Measurements from ENCODE around the gene NTSR1.

NTSR1 gene

DNA sequence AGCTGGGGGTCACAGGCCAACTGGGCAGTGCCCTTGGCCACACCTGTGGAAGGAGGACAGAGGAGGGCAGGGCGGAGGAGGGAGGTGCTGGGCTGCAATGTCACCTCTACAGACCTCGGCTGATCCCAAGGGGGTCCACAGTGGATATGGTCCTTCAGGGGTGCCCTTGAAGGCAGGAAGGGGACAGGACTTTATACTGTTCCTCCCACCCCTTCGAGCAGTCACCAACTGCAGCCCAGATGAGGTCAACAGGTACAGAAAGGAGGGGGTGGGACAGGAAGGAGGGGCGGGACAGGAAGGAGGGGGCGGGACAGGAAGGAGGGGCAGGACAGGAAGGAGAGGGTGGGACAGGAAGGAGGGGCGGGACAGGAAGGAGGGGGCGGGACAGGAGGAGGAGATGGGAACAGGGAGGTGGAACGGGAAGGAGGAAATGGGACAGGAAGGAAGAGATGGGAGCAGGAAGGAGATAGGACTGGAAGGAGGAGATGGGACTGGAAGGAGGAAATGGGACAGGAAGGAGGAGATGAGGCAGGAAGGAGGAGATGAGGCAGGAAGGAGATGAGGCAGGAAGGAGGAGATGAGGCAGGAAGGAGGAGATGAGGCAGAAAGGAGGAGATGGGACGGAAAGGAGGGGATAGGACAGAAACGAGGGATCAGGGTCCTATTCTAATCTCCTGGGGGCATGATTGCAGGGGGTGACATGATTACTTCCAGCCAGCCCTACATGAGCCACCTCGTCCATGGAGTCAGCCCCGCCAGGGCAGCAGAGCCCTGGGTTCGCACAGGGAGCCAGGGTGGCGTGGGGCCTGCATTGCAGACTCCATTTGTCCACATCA lies 68.3 kb downstream of the NTSR1 start:
- TF ChIP-seq, protein P1, sequence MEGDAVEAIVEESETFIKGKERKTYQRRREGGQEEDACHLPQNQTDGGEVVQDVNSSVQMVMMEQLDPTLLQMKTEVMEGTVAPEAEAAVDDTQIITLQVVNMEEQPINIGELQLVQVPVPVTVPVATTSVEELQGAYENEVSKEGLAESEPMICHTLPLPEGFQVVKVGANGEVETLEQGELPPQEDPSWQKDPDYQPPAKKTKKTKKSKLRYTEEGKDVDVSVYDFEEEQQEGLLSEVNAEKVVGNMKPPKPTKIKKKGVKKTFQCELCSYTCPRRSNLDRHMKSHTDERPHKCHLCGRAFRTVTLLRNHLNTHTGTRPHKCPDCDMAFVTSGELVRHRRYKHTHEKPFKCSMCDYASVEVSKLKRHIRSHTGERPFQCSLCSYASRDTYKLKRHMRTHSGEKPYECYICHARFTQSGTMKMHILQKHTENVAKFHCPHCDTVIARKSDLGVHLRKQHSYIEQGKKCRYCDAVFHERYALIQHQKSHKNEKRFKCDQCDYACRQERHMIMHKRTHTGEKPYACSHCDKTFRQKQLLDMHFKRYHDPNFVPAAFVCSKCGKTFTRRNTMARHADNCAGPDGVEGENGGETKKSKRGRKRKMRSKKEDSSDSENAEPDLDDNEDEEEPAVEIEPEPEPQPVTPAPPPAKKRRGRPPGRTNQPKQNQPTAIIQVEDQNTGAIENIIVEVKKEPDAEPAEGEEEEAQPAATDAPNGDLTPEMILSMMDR (IDR thresholded peaks at IDR 0.05) = no peak

DNA sequence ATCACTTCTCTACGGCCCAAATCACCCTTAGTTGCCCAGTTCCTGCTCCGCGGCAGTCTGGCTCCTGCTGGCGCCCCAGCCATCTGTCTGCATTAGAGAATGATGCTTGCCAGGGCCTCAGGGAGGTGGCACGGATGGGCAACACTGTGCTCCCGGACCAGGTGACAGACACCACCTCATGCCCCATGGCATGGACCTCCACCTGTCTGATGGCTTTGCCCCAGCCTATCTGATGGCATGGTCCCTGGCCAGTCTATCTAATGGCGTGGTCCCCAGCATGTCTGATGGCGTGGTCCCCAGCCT lies 68.8 kb downstream of the NTSR1 start:
- TF ChIP-seq, protein P1 (IDR thresholded peaks at IDR 0.05) = no peak

DNA sequence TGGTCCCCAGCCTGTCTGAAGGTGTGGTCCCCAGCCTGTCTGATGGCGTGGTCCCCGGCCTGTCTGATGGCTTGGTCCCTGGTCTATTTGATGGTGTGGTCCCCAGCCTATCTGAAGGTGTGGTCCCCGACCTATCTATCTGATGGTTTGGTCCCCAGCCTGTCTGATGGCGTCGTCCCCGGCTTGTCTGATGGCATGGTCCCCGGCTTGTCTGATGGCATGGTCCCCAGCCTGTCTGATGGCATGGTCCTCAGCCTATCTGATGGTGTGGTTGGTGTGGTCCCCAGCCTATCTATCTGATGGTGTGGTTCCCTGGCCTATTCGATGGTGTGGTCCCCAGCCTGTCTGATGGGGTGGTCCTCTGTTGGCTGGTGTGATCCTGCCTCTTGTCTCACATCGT lies 69.4 kb downstream of the NTSR1 start:
- TF ChIP-seq, protein P1 (IDR thresholded peaks at IDR 0.05) = no peak

DNA sequence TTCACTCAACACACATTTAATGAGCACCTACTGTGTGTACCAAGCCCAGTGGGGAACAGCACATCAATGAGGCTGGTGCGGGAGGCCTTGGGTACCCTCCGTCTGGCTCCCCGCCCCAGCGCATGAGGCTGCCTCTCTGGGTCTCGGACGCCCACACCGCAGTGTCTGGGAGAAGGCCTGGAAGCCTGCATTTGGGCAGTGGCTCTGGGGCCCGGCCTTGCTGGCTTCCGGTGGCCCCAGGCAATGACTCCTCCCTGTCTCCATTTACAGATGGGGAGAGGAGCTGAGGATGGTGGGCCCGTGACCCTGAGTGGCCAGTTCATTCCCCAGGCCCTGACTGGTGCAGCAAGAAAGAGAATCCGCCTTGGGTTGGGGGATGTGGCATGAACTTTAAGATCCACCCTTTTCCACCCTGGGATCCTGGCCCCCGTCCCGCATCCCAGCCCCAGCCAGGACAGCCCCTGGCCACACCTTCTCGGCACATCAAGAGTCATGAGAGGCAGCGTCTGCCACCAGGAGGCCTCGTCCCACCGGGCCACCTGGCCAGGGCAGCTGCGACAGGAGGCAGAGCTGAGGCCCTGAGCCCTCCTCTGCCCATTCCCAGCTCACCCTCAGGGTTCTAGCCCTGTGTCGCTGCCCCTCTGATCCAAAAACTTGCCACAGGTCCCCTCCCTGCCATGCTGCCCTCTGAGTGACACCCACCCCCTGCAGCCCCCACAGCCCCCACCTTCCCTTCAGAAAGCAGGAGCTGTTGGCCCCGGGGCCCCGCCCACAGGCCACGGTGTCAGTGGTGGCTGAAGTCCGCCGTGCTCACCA lies 70.2 kb downstream of the NTSR1 start:
- TF ChIP-seq, protein P1 (IDR thresholded peaks at IDR 0.05) = no peak

DNA sequence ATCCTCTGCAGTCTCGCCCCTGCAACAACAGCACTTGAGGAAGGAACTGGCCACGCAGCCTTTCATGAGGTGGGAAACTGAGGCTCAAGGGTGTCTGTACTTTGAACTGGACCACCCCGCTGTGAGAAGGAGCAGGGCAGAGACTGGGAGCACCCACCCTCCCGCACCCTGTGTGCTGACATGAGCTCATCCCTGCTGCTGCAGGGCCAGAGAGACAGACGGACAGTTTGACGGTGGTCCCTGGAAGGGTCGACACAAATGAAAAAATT lies 70.7 kb downstream of the NTSR1 start:
- TF ChIP-seq, protein P1 (IDR thresholded peaks at IDR 0.05) = no peak

DNA sequence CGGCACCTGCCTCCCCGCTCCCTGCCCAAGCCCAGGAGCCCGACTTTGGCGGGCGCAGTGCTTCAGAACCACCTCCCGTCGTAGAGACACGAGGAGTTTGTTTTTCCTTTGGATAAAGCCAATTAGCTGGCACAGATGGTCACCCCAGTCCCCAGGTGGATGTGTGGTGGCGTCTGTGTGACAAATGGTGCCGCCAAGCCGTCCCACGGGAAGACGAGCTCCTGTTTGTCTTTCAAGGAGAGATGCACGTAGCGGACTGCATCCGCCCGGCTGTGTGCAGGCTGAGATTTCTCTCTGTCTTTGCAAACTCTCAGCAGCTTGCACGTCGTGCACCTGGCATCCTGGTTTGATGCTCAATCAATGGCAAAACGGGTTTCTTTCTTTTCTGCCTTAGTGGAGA lies 71.6 kb downstream of the NTSR1 start:
- TF ChIP-seq, protein P1 (IDR thresholded peaks at IDR 0.05) = no peak

DNA sequence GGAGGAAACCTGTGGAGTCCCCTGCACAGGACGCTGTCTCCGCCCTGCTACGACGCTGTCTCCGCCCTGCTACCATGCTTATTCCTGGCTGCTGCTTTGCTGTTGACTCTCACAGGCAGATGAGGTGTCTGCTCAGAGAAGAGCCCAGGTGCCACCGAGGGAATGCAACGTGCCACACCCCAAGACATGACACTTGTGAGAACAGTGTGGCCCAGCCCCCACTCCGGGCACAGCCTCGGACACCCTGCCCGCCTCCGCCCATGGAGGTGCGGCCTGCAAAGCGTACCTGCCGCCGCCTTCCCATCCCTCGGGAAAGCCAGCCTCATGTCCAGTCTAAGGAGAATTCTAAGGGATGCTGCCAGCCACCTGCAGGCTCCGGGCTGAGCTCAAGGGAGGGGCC lies 72.1 kb downstream of the NTSR1 start:
- TF ChIP-seq, protein P1 (IDR thresholded peaks at IDR 0.05) = no peak
